GM23248 (cell line): ENCODE data around the gene C1QTNF9B. TPM values are rescaled to one million over a fixed set of nuclear protein-coding genes. Genes with fewer than 3 reads are reported as not detected.

ENCODE experiments used
- DNase-seq: peaks from one replicate; pipeline ENCODE4 v3.0.0-alpha.2; 2015
- H2AFZ ChIP-seq: fragments of 200-600 bp; sonication (generic); 2 replicates; pipeline ENCODE4 v1.6.1; 2016; ENCODE audit warnings: antibody characterized with exemption
- H3F3A ChIP-seq: fragments of 200-600 bp; sonication (generic); 2 replicates; pipeline ENCODE4 v1.6.1; 2016; ENCODE audit warnings: mild to moderate bottlenecking, antibody characterized with exemption, mixed run types; ENCODE audit not compliant: insufficient read depth
- H3K27ac ChIP-seq: fragments of 200-600 bp; sonication (generic); 2 replicates; pipeline ENCODE4 v1.5.1; 2016; ENCODE audit warnings: mild to moderate bottlenecking
- H3K27me3 ChIP-seq: fragments of 200-600 bp; sonication (generic); replicated peaks from 2 replicates; pipeline ENCODE4 v1.6.1; 2016; ENCODE audit warnings: mild to moderate bottlenecking; ENCODE audit not compliant: insufficient read depth
- H3K36me3 ChIP-seq: fragments of 200-600 bp; sonication (generic); 2 replicates; pipeline ENCODE4 v1.6.1; 2016; ENCODE audit warnings: low read depth, mild to moderate bottlenecking
- H3K4me1 ChIP-seq: fragments of 200-600 bp; sonication (generic); 2 replicates; pipeline ENCODE4 v1.6.1; 2016; ENCODE audit warnings: mild to moderate bottlenecking; ENCODE audit not compliant: insufficient read depth
- H3K4me2 ChIP-seq: fragments of 200-600 bp; sonication (generic); one replicate; pipeline ENCODE4 v1.6.1; 2016; ENCODE audit warnings: mild to moderate bottlenecking; ENCODE audit not compliant: unreplicated experiment
- H3K4me3 ChIP-seq: fragments of 200-600 bp; sonication (generic); 2 replicates; pipeline ENCODE4 v1.5.1; 2016; ENCODE audit warnings: mild to moderate bottlenecking
- H3K79me2 ChIP-seq: fragments of 200-600 bp; sonication (generic); 2 replicates; pipeline ENCODE4 v1.6.1; 2016; ENCODE audit warnings: mild to moderate bottlenecking; ENCODE audit not compliant: insufficient read depth
- H3K9ac ChIP-seq: fragments of 200-600 bp; sonication (generic); 2 replicates; pipeline ENCODE4 v1.6.1; 2016; ENCODE audit warnings: mild to moderate bottlenecking
- H3K9me2 ChIP-seq: fragments of 200-600 bp; sonication (generic); 2 replicates; pipeline ENCODE4 v1.6.1; 2016; ENCODE audit warnings: mixed run types, mild to moderate bottlenecking, moderate library complexity; ENCODE audit not compliant: insufficient read depth
- H3K9me3 ChIP-seq: fragments of 200-600 bp; sonication (generic); one replicate; pipeline ENCODE4 v1.6.1; 2017; ENCODE audit warnings: low read depth
- H4K20me1 ChIP-seq: fragments of 200-600 bp; sonication (generic); 2 replicates; pipeline ENCODE4 v1.6.0; 2016; ENCODE audit not compliant: insufficient read depth
- EZH2 ChIP-seq: fragments of 200-600 bp; sonication (generic); IDR thresholded peaks from 2 replicates; pipeline ENCODE4 v1.6.1; 2018; ENCODE audit warnings: antibody characterized with exemption, mild to moderate bottlenecking; ENCODE audit not compliant: insufficient read depth, poor library complexity, severe bottlenecking
- EZH2phosphoT487 ChIP-seq: fragments of 200-600 bp; sonication (generic); IDR thresholded peaks from 2 replicates; pipeline ENCODE4 v1.6.1; 2018; ENCODE audit warnings: antibody characterized with exemption, moderate library complexity, mild to moderate bottlenecking, low read depth; ENCODE audit not compliant: insufficient read depth
- WGBS, 2 experiments: methylation state at CpG; one replicate each; pipeline ENCODE4 v1.1.6; 2015 to 2017; ENCODE audit warnings: low lambda C conversion rate in 2 of 2, low coverage in 1 of 2; ENCODE audit errors: missing lambda C conversion rate in 2 of 2; 5-methylcytosine and 5-hydroxymethylcytosine counted together
- in situ Hi-C: fragments of 300-500 bp; cut with MboI; formaldehyde crosslinking; loops from 2 replicates; pipeline ENCODE4 v1.15.0; 2020
- polyA plus RNA-seq: library from polyadenylated mRNA; unstranded; fragments of >200 nt; fragmentation: Nextera tagmentation; extraction: Ambion mirVana; gene quantifications from 2 replicates; pipeline ENCODE4 v1.2.1, GENCODE V29; 2016
- total RNA-seq: library from RNA; depleted of rRNA; stranded (reverse); fragments of >200 nt; shearing (Covaris generic); gene quantifications from 2 replicates; pipeline ENCODE4 v1.2.3, GENCODE V29; 2014

Gene C1QTNF9B
- total and polyA plus RNA-seq, 2 experiments from 2014 or later: not detected

DNA sequence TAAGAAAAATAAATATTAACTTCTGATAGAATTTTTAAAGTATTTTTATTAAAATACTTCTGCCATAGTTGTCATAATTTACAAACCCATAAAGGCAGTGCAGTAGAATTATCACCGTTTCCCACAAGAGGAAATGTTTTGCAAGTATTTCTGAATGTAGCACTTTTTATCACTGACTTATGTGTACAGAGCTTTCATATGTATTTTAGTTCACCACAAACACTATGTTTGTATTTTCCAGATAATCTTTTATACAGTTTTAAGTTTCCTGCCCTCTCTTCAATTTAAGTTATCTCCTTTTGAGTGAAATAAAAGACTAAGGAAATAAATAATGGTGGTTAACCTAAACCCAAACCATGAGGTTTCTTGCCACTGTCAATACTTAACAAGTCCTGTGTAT lies 32.3 kb downstream of the C1QTNF9B start:
- H3K79me2 ChIP-seq: no peaks in the 10 kb centered on the region
- no peaks in the 10 kb centered on the region for H3K9me2 ChIP-seq
- H3K9me3 ChIP-seq: no peaks in the 10 kb centered on the region
- no peak overlapping the region for H3K9ac ChIP-seq
- no peak overlapping the region for H3K4me2 ChIP-seq
- no peak overlapping the region for H3K4me3 ChIP-seq
- no peaks in the 10 kb centered on the region for H3K36me3 ChIP-seq
- no peak for TF ChIP-seq EZH2phosphoT487
- no peak for TF ChIP-seq EZH2
- peaks cover 24% of the 10 kb centered on the region for H3K4me1 ChIP-seq
- H2AFZ ChIP-seq: no peak overlapping the region
- 74 to 84% methylated on average over 1 of the region's 1 CpG for WGBS, 2 experiments
- no peak for DNase-seq
- H3K27me3 ChIP-seq: no peaks in the 10 kb centered on the region
- H3K27ac ChIP-seq: no peak overlapping the region
- H3F3A ChIP-seq: peaks cover 11% of the 10 kb centered on the region; the same call in 1 of the 2 replicates
- no peaks in the 10 kb centered on the region for H4K20me1 ChIP-seq
- in situ Hi-C loops: loop anchor here (10.0 kb wide), 1 partner anchor 290 kb away; the partner anchor contains the start of gene TNFRSF19

DNA sequence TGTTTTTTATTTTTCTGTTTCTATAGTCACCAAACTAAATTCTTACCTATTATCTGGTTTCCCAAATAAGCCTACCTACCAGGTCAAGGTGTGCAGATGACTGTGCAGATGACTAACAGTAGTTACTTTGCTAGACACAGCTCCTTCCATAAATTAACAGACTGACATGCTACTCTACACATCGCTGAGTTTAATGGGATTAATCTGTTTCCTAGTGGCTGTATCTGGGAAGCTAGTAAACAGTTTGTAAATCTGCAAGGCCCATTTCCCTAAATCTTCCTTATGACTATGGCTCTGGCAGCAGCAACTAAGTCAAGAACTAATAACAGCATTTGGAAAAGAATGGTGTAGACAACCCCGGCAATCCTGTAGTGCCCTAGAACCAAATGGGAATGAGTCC lies 36.0 kb downstream of the C1QTNF9B start:
- H3K4me1 ChIP-seq: no peaks in the 10 kb centered on the region
- no peak for DNase-seq

DNA sequence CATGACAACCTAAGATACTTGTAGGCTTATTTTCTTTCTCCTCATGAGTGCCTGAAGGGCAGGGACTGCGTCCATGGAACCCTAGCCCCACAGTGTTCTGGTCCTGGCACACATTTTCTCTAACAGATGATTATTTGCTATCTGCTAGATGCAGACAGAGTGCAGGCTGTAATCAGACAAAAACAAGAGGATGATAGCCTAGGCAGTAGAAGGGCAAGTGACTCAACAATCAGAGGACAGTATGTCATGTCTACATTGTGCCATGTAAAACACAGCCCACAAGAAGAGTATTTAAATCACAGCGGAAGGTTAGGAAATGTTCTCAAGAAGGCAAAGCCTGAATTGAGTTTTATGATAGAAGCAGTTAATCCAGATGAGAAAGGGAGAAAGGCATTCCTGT lies 37.4 kb downstream of the C1QTNF9B start:
- no peaks in the 10 kb centered on the region for H3K9me2 ChIP-seq
- peaks cover 4% of the 10 kb centered on the region; the same call in 1 of the 2 replicates for H3K36me3 ChIP-seq
- 94 to 100% methylated on average over 2 of the region's 2 CpGs for WGBS, 2 experiments
- in situ Hi-C loops: loop anchor here (10.0 kb wide), 1 partner anchor 285 kb away; the partner anchor contains the start of gene TNFRSF19
- no peak overlapping the region for H2AFZ ChIP-seq
- no peak overlapping the region for H3K4me2 ChIP-seq
- H3K79me2 ChIP-seq: no peaks in the 10 kb centered on the region
- no peak overlapping the region for H3K9ac ChIP-seq
- TF ChIP-seq EZH2phosphoT487 (no peak), EZH2 (no peak)
- H3K4me1 ChIP-seq: no peaks in the 10 kb centered on the region
- no peak for DNase-seq
- H3K9me3 ChIP-seq: no peaks in the 10 kb centered on the region
- H3K27me3 ChIP-seq: no peaks in the 10 kb centered on the region
- no peak overlapping the region for H3K4me3 ChIP-seq
- H3K27ac ChIP-seq: no peak overlapping the region
- no peaks in the 10 kb centered on the region for H3F3A ChIP-seq
- no peaks in the 10 kb centered on the region for H4K20me1 ChIP-seq

More for the DNA sequence above, 36.0 kb downstream of the C1QTNF9B start:
- TF ChIP-seq EZH2: no peak
- no peak for TF ChIP-seq EZH2phosphoT487
- H3K9me2 ChIP-seq: no peaks in the 10 kb centered on the region
- no peak overlapping the region for H3K4me3 ChIP-seq
- H3K4me2 ChIP-seq: no peak overlapping the region
- no peaks in the 10 kb centered on the region for H3F3A ChIP-seq
- no peak overlapping the region for H2AFZ ChIP-seq
- in situ Hi-C loops: loop anchor here (10.0 kb wide), 1 partner anchor 287 kb away; the partner anchor contains the start of gene TNFRSF19
- no peaks in the 10 kb centered on the region for H4K20me1 ChIP-seq
- no peaks in the 10 kb centered on the region for H3K27me3 ChIP-seq
- 77 to 82% methylated on average over 2 of the region's 2 CpGs for whole genome bisulfite sequencing, 2 experiments
- H3K79me2 ChIP-seq: no peaks in the 10 kb centered on the region
- peaks cover 4% of the 10 kb centered on the region; the same call in 1 of the 2 replicates for H3K36me3 ChIP-seq
- H3K9ac ChIP-seq: no peak overlapping the region
- no peak overlapping the region for H3K27ac ChIP-seq
- H3K9me3 ChIP-seq: no peaks in the 10 kb centered on the region

- H3K79me2 ChIP-seq: no peaks in the 10 kb centered on the region
- in situ Hi-C loops: no loop called here
- DNase-seq: no peak
- no peaks in the 10 kb centered on the region for H4K20me1 ChIP-seq
- no peak overlapping the region for H3K4me3 ChIP-seq
- H3K4me2 ChIP-seq: no peak overlapping the region
- H3K4me1 ChIP-seq: no peaks in the 10 kb centered on the region
- H3K9me3 ChIP-seq: no peaks in the 10 kb centered on the region
- TF ChIP-seq EZH2 (no peak), EZH2phosphoT487 (no peak)
- H3F3A ChIP-seq: no peaks in the 10 kb centered on the region
- no peaks in the 10 kb centered on the region for H3K9me2 ChIP-seq
- H3K9ac ChIP-seq: no peak overlapping the region
- H3K36me3 ChIP-seq: peaks cover 4% of the 10 kb centered on the region; the same call in 1 of the 2 replicates
- no peak overlapping the region for H3K27ac ChIP-seq
- no peaks in the 10 kb centered on the region for H3K27me3 ChIP-seq
- H2AFZ ChIP-seq: no peak overlapping the region
Measured at GRCh38 chr13:23859455-23859854, 37.8 kb downstream of the C1QTNF9B start.

- TF ChIP-seq EZH2 (no peak), EZH2phosphoT487 (no peak)
- no peak overlapping the region for H2AFZ ChIP-seq
- H3K4me3 ChIP-seq: no peak overlapping the region
- H3K9ac ChIP-seq: no peak overlapping the region
- no peaks in the 10 kb centered on the region for H3K79me2 ChIP-seq
- H3K9me2 ChIP-seq: no peaks in the 10 kb centered on the region
- no peaks in the 10 kb centered on the region for H4K20me1 ChIP-seq
- no peaks in the 10 kb centered on the region for H3K27me3 ChIP-seq
- H3K27ac ChIP-seq: no peak overlapping the region
- in situ Hi-C loops: no loop called here
- no peak overlapping the region for H3K4me2 ChIP-seq
- no peaks in the 10 kb centered on the region for H3K9me3 ChIP-seq
- no peaks in the 10 kb centered on the region for H3K4me1 ChIP-seq
- 76 to 83% methylated on average over 5 of the region's 5 CpGs for WGBS, 2 experiments
- peaks cover 4% of the 10 kb centered on the region; the same call in 1 of the 2 replicates for H3K36me3 ChIP-seq
- no peaks in the 10 kb centered on the region for H3F3A ChIP-seq
- no peak for DNase-seq
Measured at GRCh38 chr13:23858546-23858945, 38.8 kb downstream of the C1QTNF9B start.
